K562 (cell line): ENCODE data around the gene NAGLU. TPM values are rescaled to one million over a fixed set of nuclear protein-coding genes. Genes with fewer than 3 reads are reported as not detected.
A peak's percentile ranks its signal among the peaks of the same experiment; 100 is the strongest.

Experiments used
- ATF1 ChIP-seq, 2 experiments: fragments of 450-650 bp in 1 of 2; IDR thresholded peaks; 2 replicates each; pipeline ENCODE4 v1.6.1; 2016; ENCODE audit warnings: missing compliant biosample characterization in 1 of 2, missing genetic modification characterization in 1 of 2
- CREM ChIP-seq: IDR thresholded peaks from 2 replicates; pipeline ENCODE4 v1.6.1; 2014; ENCODE audit warnings: antibody characterized with exemption, low read depth
- CXXC5 ChIP-seq: fragments of 250-450 bp; sonication (Bioruptor Pico); IDR thresholded peaks from 2 replicates; pipeline ENCODE4 v1.8.0; 2022; ENCODE audit warnings: inconsistent platforms, mild to moderate bottlenecking, moderate library complexity
- HDAC8 ChIP-seq: fragments of 450-650 bp; IDR thresholded peaks from 2 replicates; pipeline ENCODE4 v1.6.1; 2016; ENCODE audit warnings: mild to moderate bottlenecking, missing genetic modification characterization, moderate library complexity, missing compliant biosample characterization
- JUN ChIP-seq, 2 experiments: sonication (generic) in 1 of 2; formaldehyde crosslinking in 1 of 2; IDR thresholded peaks; 2 replicates each; pipeline versions ENCODE4 v1.6.1 to v1.8.0; 2012 to 2022; ENCODE audit warnings: borderline replicate concordance in 2 of 2, mild to moderate bottlenecking in 2 of 2, improper control_type of control experiment in 1 of 2, low read depth in 1 of 2, low read length in 1 of 2, missing genetic modification reagents in 1 of 2
- SIN3A ChIP-seq, 2 experiments: fragments of 150-350 bp in 1 of 2; IDR thresholded peaks; 2 replicates each; pipeline ENCODE4 v1.6.1; 2011 to 2016; ENCODE audit warnings: borderline replicate concordance in 2 of 2, low read depth in 2 of 2, low read length in 2 of 2, mild to moderate bottlenecking in 2 of 2, moderate library complexity in 2 of 2; ENCODE audit not compliant: control insufficient read depth in 1 of 2
- ZNF551 ChIP-seq: fragments of 250-450 bp; sonication (Bioruptor Pico); IDR thresholded peaks from 2 replicates; pipeline ENCODE4 v1.5.0; 2021; ENCODE audit warnings: mild to moderate bottlenecking, moderate library complexity
- ZNF57 ChIP-seq: fragments of 450-650 bp; formaldehyde crosslinking; IDR thresholded peaks from 2 replicates; pipeline ENCODE4 v1.4.0; 2020; ENCODE audit warnings: mild to moderate bottlenecking, moderate library complexity
- ZNF583 ChIP-seq: fragments of 250-450 bp; sonication (Bioruptor Pico); IDR thresholded peaks from 2 replicates; pipeline ENCODE4 v1.4.0; 2020
- polyA plus RNA-seq, 8 experiments: library from polyadenylated mRNA; depleted of rRNA in 4 of 8; stranded (reverse) in 5 of 8; unstranded in 3 of 8; fragments of >200 nt; fragmentation: Nextera tagmentation in 2 of 8; fragmentation: Illumina TruSeq in 1 of 8; extraction: Ambion mirVana in 2 of 8; extraction: Trizol in 1 of 8; gene quantifications; 2 replicates each; pipeline versions ENCODE4 v1.2.1 to v1.2.3, GENCODE V29; 2011 to 2014; ENCODE audit warnings: inconsistent platforms in 1 of 8, missing spikeins in 1 of 8
- total RNA-seq, 7 experiments: library from RNA; depleted of rRNA in 6 of 7; stranded (reverse); fragments of >200 nt in 6 of 7; fragmentation: Illumina TruSeq in 2 of 7; extraction: Trizol in 2 of 7; gene quantifications; 2 replicates each; pipeline versions ENCODE4 v1.2.1 to v1.2.3, GENCODE V29; 2011 to 2021; ENCODE audit warnings: low replicate concordance in 1 of 7
- TF ChIP-seq, protein P1 (sequence below): sonication (generic); formaldehyde crosslinking; IDR thresholded peaks from 2 replicates; pipeline ENCODE4 v1.8.1; 2023; ENCODE audit warnings: mild to moderate bottlenecking, missing genetic modification reagents
- TF ChIP-seq, protein P2 (sequence below): fragments of 250-450 bp; sonication (Bioruptor Pico); IDR thresholded peaks from 2 replicates; pipeline ENCODE4 v1.8.0; 2021; ENCODE audit warnings: moderate library complexity, mild to moderate bottlenecking, inconsistent platforms
- TF ChIP-seq, protein P3 (sequence below), 2 experiments: fragments of 450-650 bp; conservative IDR thresholded peaks; 2 replicates each; pipeline ENCODE4 v1.6.1; 2017; ENCODE audit warnings: mild to moderate bottlenecking in 2 of 2, moderate library complexity in 2 of 2
- TF ChIP-seq, protein P4 (sequence below): fragments of 450-650 bp; formaldehyde crosslinking; IDR thresholded peaks from 2 replicates; pipeline ENCODE4 v1.4.0; 2022; ENCODE audit warnings: missing genetic modification characterization
- TF ChIP-seq, protein P5 (sequence below), 2 experiments: IDR thresholded peaks; 2 replicates each; pipeline ENCODE4 v1.6.1; 2011; ENCODE audit warnings: borderline replicate concordance in 1 of 2, control low read depth in 1 of 2, low read depth in 1 of 2, low read length in 1 of 2, mild to moderate bottlenecking in 1 of 2, mixed read lengths in 1 of 2, moderate library complexity in 1 of 2; ENCODE audit not compliant: insufficient read depth in 1 of 2, insufficient read length in 1 of 2, poor library complexity in 1 of 2, severe bottlenecking in 1 of 2; ENCODE audit errors: extremely low read depth in 1 of 2

The NAGLU gene
- total and polyA plus RNA-seq, 9 of the 15 experiments (the other 6 are each of a cell fraction or from before 2014, with no cell fraction given): 0.04 to 21.5 (median 8.5) TPM

DNA sequence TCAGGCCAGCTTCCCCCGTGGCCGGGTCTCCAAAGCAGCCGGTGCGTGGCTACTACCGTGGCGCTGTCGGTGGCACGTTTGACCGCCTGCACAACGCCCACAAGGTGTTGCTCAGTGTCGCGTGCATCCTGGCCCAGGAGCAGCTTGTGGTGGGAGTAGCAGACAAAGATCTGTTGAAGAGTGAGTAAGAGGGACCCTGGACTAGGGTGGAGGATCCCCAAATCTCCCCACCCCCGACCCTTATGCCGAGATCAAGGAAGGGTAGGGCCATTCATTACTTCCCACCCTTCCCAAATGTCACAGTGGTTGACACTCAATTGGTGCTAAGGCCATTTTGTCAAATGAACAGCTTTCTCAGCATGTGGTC is 27.1 kb downstream of the NAGLU start (continued):
- TF ChIP-seq, protein P1, sequence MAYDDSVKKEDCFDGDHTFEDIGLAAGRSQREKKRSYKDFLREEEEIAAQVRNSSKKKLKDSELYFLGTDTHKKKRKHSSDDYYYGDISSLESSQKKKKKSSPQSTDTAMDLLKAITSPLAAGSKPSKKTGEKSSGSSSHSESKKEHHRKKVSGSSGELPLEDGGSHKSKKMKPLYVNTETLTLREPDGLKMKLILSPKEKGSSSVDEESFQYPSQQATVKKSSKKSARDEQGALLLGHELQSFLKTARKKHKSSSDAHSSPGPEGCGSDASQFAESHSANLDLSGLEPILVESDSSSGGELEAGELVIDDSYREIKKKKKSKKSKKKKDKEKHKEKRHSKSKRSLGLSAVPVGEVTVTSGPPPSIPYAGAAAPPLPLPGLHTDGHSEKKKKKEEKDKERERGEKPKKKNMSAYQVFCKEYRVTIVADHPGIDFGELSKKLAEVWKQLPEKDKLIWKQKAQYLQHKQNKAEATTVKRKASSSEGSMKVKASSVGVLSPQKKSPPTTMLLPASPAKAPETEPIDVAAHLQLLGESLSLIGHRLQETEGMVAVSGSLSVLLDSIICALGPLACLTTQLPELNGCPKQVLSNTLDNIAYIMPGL (CRISPR knock-in tag): no peak; the same call in 1 of the 2 replicates
- TF ChIP-seq, protein P2, sequence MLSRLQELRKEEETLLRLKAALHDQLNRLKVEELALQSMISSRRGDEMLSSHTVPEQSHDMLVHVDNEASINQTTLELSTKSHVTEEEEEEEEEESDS: no peak
- no peak for TF ChIP-seq ZNF57 (CRISPR knock-in tag)
- TF ChIP-seq, protein P3, sequence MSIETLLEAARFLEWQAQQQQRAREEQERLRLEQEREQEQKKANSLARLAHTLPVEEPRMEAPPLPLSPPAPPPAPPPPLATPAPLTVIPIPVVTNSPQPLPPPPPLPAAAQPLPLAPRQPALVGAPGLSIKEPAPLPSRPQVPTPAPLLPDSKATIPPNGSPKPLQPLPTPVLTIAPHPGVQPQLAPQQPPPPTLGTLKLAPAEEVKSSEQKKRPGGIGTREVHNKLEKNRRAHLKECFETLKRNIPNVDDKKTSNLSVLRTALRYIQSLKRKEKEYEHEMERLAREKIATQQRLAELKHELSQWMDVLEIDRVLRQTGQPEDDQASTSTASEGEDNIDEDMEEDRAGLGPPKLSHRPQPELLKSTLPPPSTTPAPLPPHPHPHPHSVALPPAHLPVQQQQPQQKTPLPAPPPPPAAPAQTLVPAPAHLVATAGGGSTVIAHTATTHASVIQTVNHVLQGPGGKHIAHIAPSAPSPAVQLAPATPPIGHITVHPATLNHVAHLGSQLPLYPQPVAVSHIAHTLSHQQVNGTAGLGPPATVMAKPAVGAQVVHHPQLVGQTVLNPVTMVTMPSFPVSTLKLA (conservative IDR thresholded peaks at IDR 0.05): peak in 1 of 2 experiments; percentile 46; a peak in 2 of 4 replicates
- TF ChIP-seq HDAC8 (tag): no peak
- no peak for TF ChIP-seq ATF1 (CRISPR knock-in tag; IDR thresholded peaks at IDR 0.05)
- no peak for TF ChIP-seq ATF1 (tag; IDR thresholded peaks at IDR 0.05)
- 0 out of 2 replicates have a peak, but pooled peaks have one; percentile 2 for TF ChIP-seq CREM
- no peak for TF ChIP-seq JUN (IDR thresholded peaks at IDR 0.05; ENCODE audit: borderline replicate concordance, low read depth, low read length)
- TF ChIP-seq JUN (CRISPR knock-in tag; IDR thresholded peaks at IDR 0.05; ENCODE audit: borderline replicate concordance): no peak
- no peak for TF ChIP-seq ZNF583
- 0 out of 2 replicates have a peak, but pooled peaks have one; percentile 45 for TF ChIP-seq CXXC5 (CRISPR knock-in tag)
- TF ChIP-seq SIN3A (IDR thresholded peaks at IDR 0.05; ENCODE audit: borderline replicate concordance in 2 of 2, control insufficient read depth in 1 of 2, low read depth in 2 of 2, low read length in 2 of 2): peak in 1 of 2 experiments; percentile 56; a peak in 1 of 4 replicates
- TF ChIP-seq, protein P4, sequence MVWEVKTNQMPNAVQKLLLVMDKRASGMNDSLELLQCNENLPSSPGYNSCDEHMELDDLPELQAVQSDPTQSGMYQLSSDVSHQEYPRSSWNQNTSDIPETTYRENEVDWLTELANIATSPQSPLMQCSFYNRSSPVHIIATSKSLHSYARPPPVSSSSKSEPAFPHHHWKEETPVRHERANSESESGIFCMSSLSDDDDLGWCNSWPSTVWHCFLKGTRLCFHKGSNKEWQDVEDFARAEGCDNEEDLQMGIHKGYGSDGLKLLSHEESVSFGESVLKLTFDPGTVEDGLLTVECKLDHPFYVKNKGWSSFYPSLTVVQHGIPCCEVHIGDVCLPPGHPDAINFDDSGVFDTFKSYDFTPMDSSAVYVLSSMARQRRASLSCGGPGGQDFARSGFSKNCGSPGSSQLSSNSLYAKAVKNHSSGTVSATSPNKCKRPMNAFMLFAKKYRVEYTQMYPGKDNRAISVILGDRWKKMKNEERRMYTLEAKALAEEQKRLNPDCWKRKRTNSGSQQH (CRISPR knock-in tag): no peak
- TF ChIP-seq, protein P5, sequence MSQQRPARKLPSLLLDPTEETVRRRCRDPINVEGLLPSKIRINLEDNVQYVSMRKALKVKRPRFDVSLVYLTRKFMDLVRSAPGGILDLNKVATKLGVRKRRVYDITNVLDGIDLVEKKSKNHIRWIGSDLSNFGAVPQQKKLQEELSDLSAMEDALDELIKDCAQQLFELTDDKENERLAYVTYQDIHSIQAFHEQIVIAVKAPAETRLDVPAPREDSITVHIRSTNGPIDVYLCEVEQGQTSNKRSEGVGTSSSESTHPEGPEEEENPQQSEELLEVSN (IDR thresholded peaks at IDR 0.05; ENCODE audit: borderline replicate concordance in 1 of 2, extremely low read depth in 1 of 2, insufficient read depth in 1 of 2, insufficient read length in 1 of 2, low read depth in 1 of 2, low read length in 1 of 2, poor library complexity in 1 of 2, severe bottlenecking in 1 of 2): peak in 1 of 2 experiments; percentile 69
- no peak for TF ChIP-seq ZNF551 (CRISPR knock-in tag)
